ENCODE measurements around the gene TP53RK. TPM values are rescaled to one million over a fixed set of nuclear protein-coding genes. Genes with fewer than 3 reads are reported as not detected.

Gene TP53RK
- total RNA-seq, 3 donors from 2014 or later, result 14.4 to 29.2 (median 27.1) TPM

DNA sequence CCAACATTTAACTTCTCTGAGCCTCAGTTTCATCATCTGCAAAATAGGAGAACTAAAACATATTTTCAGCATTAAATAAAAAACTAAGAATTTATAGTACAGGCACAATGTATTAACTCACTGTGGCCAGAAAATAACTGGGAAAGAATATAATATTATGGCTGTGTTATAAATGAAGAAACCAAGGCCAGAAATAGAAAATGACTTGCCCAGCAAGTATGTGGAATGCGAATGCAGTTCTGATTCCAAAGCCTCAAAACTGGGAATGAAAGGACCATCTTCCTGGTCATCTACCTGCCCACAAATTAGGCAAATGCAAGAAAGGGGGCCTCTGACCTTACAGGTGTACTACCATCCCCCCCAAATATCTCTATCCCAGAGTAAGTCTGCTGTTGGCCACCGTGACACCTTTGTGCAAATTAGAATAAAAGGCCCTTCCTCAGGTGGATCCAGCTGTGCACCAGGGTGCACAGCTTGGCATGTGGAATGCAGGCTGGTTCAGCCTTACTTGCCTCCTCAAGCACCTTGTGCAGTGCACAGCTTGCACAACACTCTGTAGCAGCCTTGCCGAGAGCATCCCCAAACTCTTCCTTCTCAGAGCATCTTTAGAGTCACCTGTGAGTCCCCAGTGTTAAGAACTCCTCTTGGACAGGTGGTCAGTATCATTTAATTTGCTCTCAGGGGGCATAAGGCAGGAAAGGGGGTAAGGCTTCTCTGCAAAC is 42.4 kb downstream of the TP53RK start:
- no peak for DNase-seq (ENCODE audit: low spot score in 2 of 2)
- Histone ChIP-seq H3K9me3 (no peaks in the 10 kb centered on the region), H3K27ac (no peak overlapping the region), H3K36me3 (no peaks in the 10 kb centered on the region), H3K4me3 (no peak overlapping the region), H3K27me3 (peaks cover 0 to 4% of the 10 kb centered on the region in 2 donors), H3K4me1 (no peaks in the 10 kb centered on the region)
- TF ChIP-seq POLR2A (IDR thresholded peaks at IDR 0.05), result no peak
- no peak for TF ChIP-seq CTCF (IDR thresholded peaks at IDR 0.05)
- TF ChIP-seq POLR2AphosphoS5 (IDR thresholded peaks at IDR 0.05), result no peak
- intact Hi-C loops (cut with DNase I; ENCODE audit: low total_unique reads), result no loop called here

- no peak for DNase-seq (ENCODE audit: low spot score in 2 of 2)
- Histone ChIP-seq H3K9me3 (no peaks in the 10 kb centered on the region), H3K27ac (no peak overlapping the region), H3K36me3 (no peaks in the 10 kb centered on the region), H3K27me3 (no peaks in the 10 kb centered on the region), H3K4me3 (no peak overlapping the region), H3K4me1 (no peaks in the 10 kb centered on the region)
- no peak for TF ChIP-seq CTCF (IDR thresholded peaks at IDR 0.05)
- TF ChIP-seq POLR2A (IDR thresholded peaks at IDR 0.05), result no peak
- no peak for TF ChIP-seq POLR2AphosphoS5 (IDR thresholded peaks at IDR 0.05)
- intact Hi-C loops (cut with DNase I; ENCODE audit: low total_unique reads), result no loop called here
Observed at GRCh38 chr20:46646122-46646521, 43.1 kb downstream of the TP53RK start.

GRCh38 chr20:46644733-46645132 is 44.5 kb downstream of the TP53RK start:
- Histone ChIP-seq H3K4me1 (no peaks in the 10 kb centered on the region), H3K9me3 (no peaks in the 10 kb centered on the region), H3K4me3 (no peak overlapping the region), H3K27me3 (no peaks in the 10 kb centered on the region), H3K36me3 (no peaks in the 10 kb centered on the region), H3K27ac (no peak overlapping the region)
- intact Hi-C loops (cut with DNase I; ENCODE audit: low total_unique reads), result no loop called here
- no peak for DNase-seq (ENCODE audit: low spot score in 2 of 2)
- TF ChIP-seq POLR2AphosphoS5 (IDR thresholded peaks at IDR 0.05), result no peak
- TF ChIP-seq POLR2A (IDR thresholded peaks at IDR 0.05), result no peak
- TF ChIP-seq CTCF (IDR thresholded peaks at IDR 0.05), result no peak

- no peaks in the 10 kb centered on the region for H3K4me1 ChIP-seq
- H3K36me3 ChIP-seq, result no peaks in the 10 kb centered on the region
- no peaks in the 10 kb centered on the region for H3K27me3 ChIP-seq
- DNase-seq (ENCODE audit: low spot score in 2 of 2), result no peak
- no peak overlapping the region for H3K27ac ChIP-seq
- H3K9me3 ChIP-seq, result no peaks in the 10 kb centered on the region
- intact Hi-C loops (cut with DNase I; ENCODE audit: low total_unique reads), result no loop called here
- no peak for TF ChIP-seq CTCF (IDR thresholded peaks at IDR 0.05)
- TF ChIP-seq POLR2A (IDR thresholded peaks at IDR 0.05), result no peak
- no peak for TF ChIP-seq POLR2AphosphoS5 (IDR thresholded peaks at IDR 0.05)
- H3K4me3 ChIP-seq, result no peak overlapping the region
Observed at GRCh38 chr20:46644160-46644559, 45.1 kb downstream of the TP53RK start.

DNA sequence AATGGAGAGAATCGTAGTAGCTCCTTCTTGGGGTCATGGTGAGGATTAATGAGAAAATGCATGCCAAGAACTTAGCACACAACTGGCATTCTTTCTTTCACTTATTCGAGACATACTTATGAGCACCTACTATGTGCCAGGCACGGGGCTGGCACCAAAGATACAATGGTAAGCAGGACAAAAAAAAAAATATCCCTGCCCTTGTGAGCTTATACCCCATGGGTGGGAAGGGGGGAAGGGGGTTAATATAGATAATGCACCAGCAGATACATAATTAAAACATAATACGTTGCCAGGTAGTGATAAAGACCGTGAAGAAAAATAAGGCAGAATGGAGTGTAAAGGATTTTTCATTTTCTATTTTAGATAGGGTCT is 46.3 kb downstream of the TP53RK start:
- H3K36me3 ChIP-seq, result no peaks in the 10 kb centered on the region
- DNase-seq (ENCODE audit: low spot score in 2 of 2), result no peak
- no peak overlapping the region for H3K27ac ChIP-seq
- intact Hi-C loops (cut with DNase I; ENCODE audit: low total_unique reads), result no loop called here
- no peak overlapping the region for H3K4me3 ChIP-seq
- no peak for TF ChIP-seq CTCF (IDR thresholded peaks at IDR 0.05)
- no peak for TF ChIP-seq POLR2A (IDR thresholded peaks at IDR 0.05)
- no peak for TF ChIP-seq POLR2AphosphoS5 (IDR thresholded peaks at IDR 0.05)
- H3K9me3 ChIP-seq, result no peaks in the 10 kb centered on the region
- H3K27me3 ChIP-seq, result no peaks in the 10 kb centered on the region
- H3K4me1 ChIP-seq, result no peaks in the 10 kb centered on the region
